Panc1 (cell line): ENCODE data around the gene IFT57. TPM values are rescaled to one million over a fixed set of nuclear protein-coding genes. Genes with fewer than 3 reads are reported as not detected.
A peak's percentile ranks its signal among the peaks of the same experiment; 100 is the strongest.

ENCODE experiments used
- ATAC-seq: fragments of 200-7000 bp; cut with Tn5 transposase; 2 replicates; pipeline ENCODE4 v1.9.1; 2020; ENCODE audit warnings: mild to moderate bottlenecking, moderate library complexity
- BruUV-seq: library from RNA; stranded (reverse); fragments of 400-500 nt; replicated peaks from 2 replicates; lab custom pipeline; 2021; lab: Mats Ljungman, UMichigan
- CTCF ChIA-PET: fragments of 300-600 bp; sonication (Branson Sonifier 250); formaldehyde crosslinking; loops from one replicate; lab custom pipeline; 2022; ENCODE audit warnings: antibody characterized with exemption; lab: Charles Lee
- POLR2A ChIA-PET: fragments of 300-600 bp; sonication (Branson Sonifier 250); formaldehyde crosslinking; loops from one replicate; lab custom pipeline; 2022; ENCODE audit warnings: antibody characterized with exemption; lab: Charles Lee
- DNase-seq: peaks from one replicate; pipeline ENCODE4 v3.0.0-alpha.2; 2010; ENCODE audit warnings: low read depth, low spot score
- H3K27ac ChIP-seq: 2 replicates; pipeline ENCODE4 v1.5.1; 2011; ENCODE audit warnings: mild to moderate bottlenecking, low read length, inconsistent platforms
- H3K27me3 ChIP-seq: fragments of 200-500 bp; sonication (Bioruptor generic); 2 replicates; pipeline ENCODE4 v1.6.0; 2014; ENCODE audit warnings: low read length, inconsistent platforms; ENCODE audit not compliant: control insufficient read depth, insufficient read depth
- H3K36me3 ChIP-seq: fragments of 200-500 bp; sonication (Bioruptor generic); 2 replicates; pipeline ENCODE4 v1.5.1; 2014; ENCODE audit warnings: inconsistent platforms, mild to moderate bottlenecking, low read length, moderate library complexity; ENCODE audit not compliant: control insufficient read depth, insufficient read depth
- H3K4me1 ChIP-seq: 2 replicates; pipeline ENCODE4 v1.5.1; 2011; ENCODE audit warnings: inconsistent platforms, mild to moderate bottlenecking, low read length, moderate library complexity; ENCODE audit not compliant: control insufficient read depth, insufficient read depth
- H3K4me3 ChIP-seq, 2 experiments: 2 replicates each; pipeline ENCODE4 v1.5.1; 2011 to 2012; ENCODE audit warnings: low read depth in 2 of 2, low read length in 2 of 2, mild to moderate bottlenecking in 2 of 2, inconsistent platforms in 1 of 2, moderate library complexity in 1 of 2
- H3K9me3 ChIP-seq: fragments of 200-500 bp; sonication (Bioruptor generic); 2 replicates; pipeline ENCODE4 v1.5.1; 2014; ENCODE audit warnings: low read depth, mild to moderate bottlenecking, inconsistent platforms, low read length, moderate library complexity; ENCODE audit not compliant: control insufficient read depth, insufficient read depth
- CTCF ChIP-seq: fragments of 450-650 bp; IDR thresholded peaks from 2 replicates; pipeline ENCODE4 v1.5.1; 2017; ENCODE audit warnings: mild to moderate bottlenecking
- POLR2AphosphoS5 ChIP-seq: IDR thresholded peaks from 2 replicates; pipeline ENCODE4 v1.6.1; 2012; ENCODE audit warnings: mild to moderate bottlenecking, low read depth, low read length, moderate library complexity
- REST ChIP-seq, 2 experiments: IDR thresholded peaks; 2 replicates each; pipeline ENCODE4 v1.6.1; 2011 to 2012; ENCODE audit warnings: low read depth in 2 of 2, control low read depth in 1 of 2, low read length in 1 of 2, mild to moderate bottlenecking in 1 of 2, moderate library complexity in 1 of 2; ENCODE audit not compliant: insufficient read depth in 1 of 2
- SIN3A ChIP-seq: IDR thresholded peaks from 2 replicates; pipeline ENCODE4 v1.6.1; 2012; ENCODE audit warnings: low read depth, mild to moderate bottlenecking, low read length, moderate library complexity, borderline replicate concordance; ENCODE audit not compliant: insufficient read depth
- TCF7L2 ChIP-seq: IDR thresholded peaks from 2 replicates; pipeline ENCODE4 v1.6.1; 2011; ENCODE audit warnings: mild to moderate bottlenecking, low read depth, low read length, inconsistent platforms
- in situ Hi-C: cut with HindIII; loops from 2 replicates; pipeline ENCODE4 v1.10.0; 2016; ENCODE audit warnings: low sequenced_read_pairs, low pct_unique_long_range_greater_than_20kb
- intact Hi-C: fragments of 100-400 bp; cut with micrococcal nuclease; formaldehyde crosslinking; loops from one replicate; pipeline ENCODE4 v1.10.0; 2022; ENCODE audit not compliant: unreplicated experiment
- total RNA-seq: library from RNA; stranded (reverse); gene quantifications from one replicate; pipeline ENCODE4 v1.2.1, GENCODE V29; 2021; ENCODE audit not compliant: unreplicated experiment

Gene IFT57
- total RNA-seq, 1 experiment from 2014 or later, result 45.7 TPM

- Histone ChIP-seq H3K9me3 (no peaks in the 10 kb centered on the region), H3K27ac (peak overlapping the region; percentile 88), H3K27me3 (no peaks in the 10 kb centered on the region), H3K4me1 (peaks cover 30% of the 10 kb centered on the region), H3K4me3 (peak overlapping the region; percentile 67 to 96), H3K36me3 (no peaks in the 10 kb centered on the region; the same call in none of the 2 replicates)
- BruUV-seq, result TSS peak; percentile 74
- TF ChIP-seq REST (IDR thresholded peaks at IDR 0.05; ENCODE audit: insufficient read depth in 1 of 2, low read depth in 2 of 2, low read length in 1 of 2), result no peak
- no peak for TF ChIP-seq CTCF
- TF ChIP-seq SIN3A, result no peak
- no peak for TF ChIP-seq POLR2AphosphoS5
- no peak for TF ChIP-seq TCF7L2
- in situ Hi-C loops (no loop called here), intact Hi-C loops (loop anchor here (5.0 kb wide), 2 partner anchors 134 to 186 kb away; no protein-coding TSS in a partner anchor)
- ChIA-PET CTCF (no interaction called here), POLR2A (no interaction called here)
- no peak for DNase-seq
- no peak for ATAC-seq
These were observed 831 bp downstream of the IFT57 start for GRCh38 chr3:108221393-108221792.

- intact Hi-C loops, result no loop called here
- TF ChIP-seq CTCF (no peak), TCF7L2 (no peak), REST (IDR thresholded peaks at IDR 0.05; ENCODE audit: insufficient read depth in 1 of 2, low read depth in 2 of 2, low read length in 1 of 2) (no peak), SIN3A (no peak), POLR2AphosphoS5 (no peak)
- Histone ChIP-seq H3K4me3 (no peak overlapping the region), H3K4me1 (peaks cover 30% of the 10 kb centered on the region), H3K27me3 (no peaks in the 10 kb centered on the region), H3K9me3 (no peaks in the 10 kb centered on the region), H3K27ac (no peak overlapping the region), H3K36me3 (no peaks in the 10 kb centered on the region; the same call in none of the 2 replicates)
- CTCF ChIA-PET, result no interaction called here
- POLR2A ChIA-PET, result no interaction called here
- ATAC-seq, result no peak
- no TSS peak for BruUV-seq
- no peak for DNase-seq
- in situ Hi-C loops, result no loop called here
These were observed 2.9 kb downstream of the IFT57 start for GRCh38 chr3:108219336-108219735.
